ENCODE measurements around the gene ADORA1. TPM values are rescaled to one million over a fixed set of nuclear protein-coding genes. Genes with fewer than 3 reads are reported as not detected.

ADORA1 gene
- total and polyA plus RNA-seq, 2 donors (not counting 3 experiments of a cell fraction or from before 2014, with no cell fraction given): 0.15 TPM; not detected in 1

GRCh38 chr1:203098445-203098844, 29.1 kb upstream of the ADORA1 start:
- dilution Hi-C loops (cut with MboI; ENCODE audit: extremely low pct_ligation_motif_present, low sequenced_read_pairs): no loop called here
- Histone ChIP-seq H3K36me3 (ENCODE audit: control insufficient read depth in 2 of 2, extremely low read depth in 1 of 2, insufficient read depth in 2 of 2, low read length in 2 of 2) (no peaks in the 10 kb centered on the region), H3K9me3 (replicated peaks; ENCODE audit: control insufficient read depth, insufficient read depth, low read length) (no peaks in the 10 kb centered on the region), H3K9me1 (replicated peaks; ENCODE audit: control insufficient read depth, extremely low read depth, insufficient read depth, low read length) (no peaks in the 10 kb centered on the region), H3K27ac (ENCODE audit: insufficient read depth, low read depth, low read length) (no peak overlapping the region), H3K9ac (replicated peaks; ENCODE audit: extremely low read depth, insufficient read depth, low read length) (no peak overlapping the region), H4K20me1 (replicated peaks; ENCODE audit: control insufficient read depth, extremely low read depth, insufficient read depth, low read length) (no peaks in the 10 kb centered on the region), H3K79me2 (ENCODE audit: control insufficient read depth, insufficient read depth, low read length) (no peaks in the 10 kb centered on the region), H2AFZ (ENCODE audit: low read depth, low read length) (no peak overlapping the region), H3K4me1 (ENCODE audit: control insufficient read depth, extremely low read depth, insufficient read depth, low read length) (no peaks in the 10 kb centered on the region), H3K27me3 (ENCODE audit: control insufficient read depth in 2 of 2, insufficient read depth in 2 of 2, low read length in 2 of 2) (peaks cover 2 to 25% of the 10 kb centered on the region in 2 experiments), H3K4me2 (ENCODE audit: insufficient read depth, low read length) (no peak overlapping the region), H3K4me3 (replicated peaks in 1 of 3; ENCODE audit: insufficient read depth in 1 of 3, low read depth in 1 of 3, low read length in 3 of 3) (no peak overlapping the region)
- intact Hi-C loops (cut with micrococcal nuclease): no loop called here
- BruUV-seq (replicated peaks): no TSS peak
- no peak for FAIRE-seq
- POLR2A ChIA-PET: no interaction called here
- CTCF ChIA-PET: interaction anchor here (1.0 to 3.1 kb wide), 5 partner anchors 20 to 169 kb away, joined by 3 to 14 read pairs (median 7); no protein-coding TSS in a partner anchor
- no peak for DNase-seq (ENCODE audit: low read depth, low spot score)
- TF ChIP-seq EZH2 (IDR thresholded peaks at IDR 0.05; ENCODE audit: borderline replicate concordance, low read depth, low read length, severe bottlenecking) (no peak), POLR2A (IDR thresholded peaks at IDR 0.05; ENCODE audit: low read depth, low read length) (no peak), POLR2AphosphoS5 (IDR thresholded peaks at IDR 0.05; ENCODE audit: insufficient read depth, low read depth, low read length) (no peak), CTCF (IDR thresholded peaks at IDR 0.05; ENCODE audit: extremely low read depth in 1 of 2, insufficient read depth in 1 of 2, low read depth in 1 of 2, low read length in 2 of 2) (no peak), JUN (IDR thresholded peaks at IDR 0.05; ENCODE audit: borderline replicate concordance, insufficient read depth, insufficient read length, low read depth) (no peak), FOS (IDR thresholded peaks at IDR 0.05; ENCODE audit: borderline replicate concordance, insufficient read depth, low read length) (no peak), GATA2 (IDR thresholded peaks at IDR 0.05; ENCODE audit: insufficient read depth, insufficient read length, low read depth, low read length) (no peak), MYC (IDR thresholded peaks at IDR 0.05; ENCODE audit: low read depth, low read length) (no peak)
- TF ChIP-seq, protein P1, sequence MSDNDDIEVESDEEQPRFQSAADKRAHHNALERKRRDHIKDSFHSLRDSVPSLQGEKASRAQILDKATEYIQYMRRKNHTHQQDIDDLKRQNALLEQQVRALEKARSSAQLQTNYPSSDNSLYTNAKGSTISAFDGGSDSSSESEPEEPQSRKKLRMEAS (IDR thresholded peaks at IDR 0.05; ENCODE audit: insufficient read depth, insufficient read length): no peak
